ENCODE data around the gene FAM107B.
A peak's percentile ranks its signal among the peaks of the same experiment; 100 is the strongest.

The FAM107B gene

GRCh38 chr10:14572811-14573210, 201.9 kb downstream of the FAM107B start:
- no peak for DNase-seq

GRCh38 chr10:14571866-14572507, 202.7 kb downstream of the FAM107B start:
- DNase-seq = peak; percentile 76 to 90

DNA sequence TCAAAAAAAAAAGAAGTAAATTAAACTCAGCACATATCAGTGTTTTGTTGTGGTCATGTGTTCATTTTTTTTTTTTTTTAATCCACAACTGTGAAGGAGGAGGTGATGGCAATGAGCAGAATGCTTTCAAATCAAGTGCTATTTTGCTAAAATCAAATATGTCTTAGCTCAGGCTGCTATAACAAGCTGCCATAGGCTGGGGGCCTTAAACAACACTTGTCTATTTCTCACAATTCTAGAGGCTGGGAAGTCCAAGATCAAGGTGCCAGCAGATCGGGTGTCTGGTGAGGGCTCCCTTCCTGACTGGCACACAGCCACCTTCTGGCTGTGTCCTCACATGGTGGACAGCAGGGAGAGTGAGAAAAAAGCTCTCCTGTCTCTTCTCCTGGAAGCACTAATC, 203.9 kb downstream of the FAM107B start:
- peak in 1 of 2 donors; percentile 57 for DNase-seq

DNA sequence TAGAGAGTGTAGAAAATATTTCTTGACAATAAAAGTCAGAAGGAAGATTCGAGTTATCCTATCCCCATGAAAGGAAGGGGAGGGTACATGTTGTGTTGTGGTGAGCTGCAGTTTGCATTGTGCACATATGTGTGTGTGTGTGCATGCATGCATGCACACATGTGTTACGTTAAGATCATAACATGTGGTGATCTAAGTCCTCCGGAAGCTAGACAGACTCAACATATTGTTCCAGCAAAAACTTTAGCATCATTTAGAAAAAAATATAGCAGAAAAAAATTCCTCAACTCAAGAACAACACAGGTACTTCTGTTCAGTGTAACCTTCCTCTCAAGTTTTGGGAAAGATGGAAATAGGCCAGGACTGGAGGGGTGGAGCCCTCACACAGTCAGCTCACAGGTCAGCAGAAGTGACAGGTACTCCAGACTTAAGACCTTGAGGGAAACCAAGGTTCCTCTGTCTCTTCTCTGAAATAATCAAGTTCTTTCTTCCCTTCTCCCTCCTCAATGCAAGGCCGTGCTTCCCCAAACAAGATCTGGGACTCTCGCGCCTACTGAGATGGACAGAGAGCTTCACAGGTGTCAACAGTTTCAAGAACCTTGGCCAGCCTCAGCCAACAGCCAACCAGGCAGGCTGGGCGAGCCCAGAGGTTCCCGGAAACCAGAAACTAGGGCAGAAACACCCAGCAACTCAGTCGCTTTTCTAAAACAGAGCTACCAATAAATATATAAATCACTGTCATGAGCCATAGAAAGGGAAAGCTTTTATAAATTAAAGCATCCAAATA, 205.2 kb downstream of the FAM107B start:
- peak; percentile 66 to 74 for DNase-seq

DNA sequence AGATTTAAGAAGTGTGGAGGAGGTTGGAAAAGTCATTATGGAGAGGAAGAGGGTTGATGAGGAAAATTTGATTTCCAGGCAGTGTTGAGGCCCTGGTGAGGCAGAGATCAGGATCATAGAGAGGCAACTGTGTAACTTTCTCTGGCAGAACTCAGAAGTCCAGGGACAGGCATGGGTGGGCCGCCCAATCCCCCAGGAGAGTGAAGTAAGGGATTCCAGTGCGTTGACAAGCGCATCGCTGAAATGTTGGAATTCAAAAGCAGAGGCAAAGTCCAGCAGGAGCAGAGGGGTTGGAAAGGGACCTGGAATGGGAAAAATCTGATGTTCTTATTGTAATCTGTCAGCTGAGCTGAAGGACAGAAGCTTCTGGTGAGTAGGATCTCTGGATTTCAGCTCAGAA, 207.3 kb downstream of the FAM107B start:
- DNase-seq = no peak

GRCh38 chr10:14566498-14566897, 208.2 kb downstream of the FAM107B start:
- no peak for DNase-seq

DNA sequence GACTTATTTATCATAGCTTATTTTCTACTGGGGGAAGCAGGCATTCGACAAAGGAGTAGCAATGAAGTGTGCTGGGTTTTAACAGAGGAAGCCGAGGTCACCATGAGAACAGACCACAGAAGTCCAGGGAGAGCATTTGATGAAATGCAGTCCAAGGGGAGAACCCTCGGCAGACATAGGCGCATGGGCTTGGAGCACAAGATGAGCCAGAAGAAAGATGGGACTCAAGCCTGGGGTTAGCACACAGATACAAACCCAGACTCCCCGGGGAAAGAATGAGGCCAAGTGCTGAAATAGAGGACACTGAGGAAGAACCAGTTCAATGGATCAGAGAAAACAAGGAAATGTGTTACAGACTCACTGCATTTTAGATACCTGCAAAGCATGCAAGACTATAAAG, 209.5 kb downstream of the FAM107B start:
- peak in 1 of 2 donors; percentile 11 for DNase-seq

- peak; percentile 58 to 87 for DNase-seq
These were observed 210.4 kb downstream of the FAM107B start for GRCh38 chr10:14564268-14564744.

DNA sequence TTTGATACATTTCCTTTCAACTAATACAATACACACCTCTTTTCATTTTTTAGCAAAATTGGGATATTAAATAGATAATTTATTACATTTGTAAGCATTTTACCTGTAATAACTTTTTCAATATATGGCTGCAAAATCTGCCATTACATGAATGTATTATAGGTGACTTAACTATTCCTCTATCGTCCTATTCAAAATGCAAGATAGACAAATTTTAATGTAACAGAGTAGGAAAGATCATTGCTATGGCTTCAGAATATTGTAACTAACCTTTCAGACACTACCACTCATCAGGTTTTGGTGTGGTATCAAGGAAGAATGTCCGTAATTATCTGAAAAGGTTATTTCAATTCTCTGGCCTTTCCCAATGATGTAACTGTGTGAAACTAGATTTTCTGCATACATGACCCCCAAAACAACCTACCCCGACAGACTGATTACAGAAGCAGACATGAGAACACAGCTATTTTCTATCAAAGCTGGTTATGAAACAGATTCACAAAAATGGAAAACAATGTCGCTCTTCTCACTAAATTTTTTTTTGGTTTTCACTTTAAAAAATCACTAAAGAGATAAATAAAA, 211.2 kb downstream of the FAM107B start:
- DNase-seq = no peak

DNA sequence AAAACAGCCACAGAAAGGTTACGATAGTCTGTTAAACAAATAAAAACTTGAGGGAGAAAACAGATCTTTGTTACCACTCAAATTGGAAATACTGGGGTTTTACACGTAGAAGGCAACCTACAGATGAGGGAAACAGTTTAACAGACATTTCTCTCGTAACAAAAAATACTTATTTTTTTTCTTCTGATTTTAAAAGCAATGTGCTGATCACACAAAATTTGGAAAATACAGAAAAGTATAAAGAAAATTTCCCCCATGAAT, 211.7 kb downstream of the FAM107B start:
- no peak for DNase-seq

DNA sequence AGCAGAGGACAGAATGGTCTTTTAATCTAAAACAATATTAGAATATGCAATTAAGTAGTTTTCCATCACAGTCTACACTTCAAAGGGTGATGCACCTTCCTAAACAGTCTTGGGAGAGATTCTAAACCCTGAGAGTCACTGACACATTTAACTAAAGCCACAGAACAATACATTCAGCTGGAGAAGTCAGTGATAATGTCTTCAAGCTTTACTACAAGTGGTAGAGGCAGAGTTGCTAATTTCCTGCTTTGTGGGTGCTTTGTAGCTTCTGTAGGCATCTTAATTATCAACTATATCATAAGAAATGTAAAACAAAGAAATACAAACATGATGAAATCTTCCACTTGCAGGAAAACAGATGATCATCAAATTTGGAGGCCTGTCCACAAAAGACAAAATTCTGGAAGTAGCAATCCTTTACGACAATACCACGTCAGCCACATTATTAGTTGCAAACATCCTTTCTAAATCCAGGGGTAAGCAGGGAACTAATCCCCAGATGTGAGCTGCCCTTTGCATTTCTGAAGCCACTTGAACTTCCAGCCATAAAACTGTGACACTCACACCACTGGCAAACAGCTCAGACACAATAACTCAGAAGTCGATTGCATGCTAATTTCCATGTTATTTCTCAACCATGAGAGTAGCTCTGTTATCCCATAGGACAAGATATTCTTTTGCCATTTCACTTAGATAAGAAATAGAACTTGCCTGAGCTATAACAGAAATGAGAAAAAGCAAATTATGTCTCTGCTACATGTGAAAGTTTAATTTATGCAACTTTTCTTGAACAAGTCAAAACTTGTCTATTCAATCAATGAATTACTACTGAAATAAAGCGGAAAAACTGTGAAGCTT, 212.2 kb downstream of the FAM107B start:
- DNase-seq = peak in 1 of 2 donors; percentile 57

DNA sequence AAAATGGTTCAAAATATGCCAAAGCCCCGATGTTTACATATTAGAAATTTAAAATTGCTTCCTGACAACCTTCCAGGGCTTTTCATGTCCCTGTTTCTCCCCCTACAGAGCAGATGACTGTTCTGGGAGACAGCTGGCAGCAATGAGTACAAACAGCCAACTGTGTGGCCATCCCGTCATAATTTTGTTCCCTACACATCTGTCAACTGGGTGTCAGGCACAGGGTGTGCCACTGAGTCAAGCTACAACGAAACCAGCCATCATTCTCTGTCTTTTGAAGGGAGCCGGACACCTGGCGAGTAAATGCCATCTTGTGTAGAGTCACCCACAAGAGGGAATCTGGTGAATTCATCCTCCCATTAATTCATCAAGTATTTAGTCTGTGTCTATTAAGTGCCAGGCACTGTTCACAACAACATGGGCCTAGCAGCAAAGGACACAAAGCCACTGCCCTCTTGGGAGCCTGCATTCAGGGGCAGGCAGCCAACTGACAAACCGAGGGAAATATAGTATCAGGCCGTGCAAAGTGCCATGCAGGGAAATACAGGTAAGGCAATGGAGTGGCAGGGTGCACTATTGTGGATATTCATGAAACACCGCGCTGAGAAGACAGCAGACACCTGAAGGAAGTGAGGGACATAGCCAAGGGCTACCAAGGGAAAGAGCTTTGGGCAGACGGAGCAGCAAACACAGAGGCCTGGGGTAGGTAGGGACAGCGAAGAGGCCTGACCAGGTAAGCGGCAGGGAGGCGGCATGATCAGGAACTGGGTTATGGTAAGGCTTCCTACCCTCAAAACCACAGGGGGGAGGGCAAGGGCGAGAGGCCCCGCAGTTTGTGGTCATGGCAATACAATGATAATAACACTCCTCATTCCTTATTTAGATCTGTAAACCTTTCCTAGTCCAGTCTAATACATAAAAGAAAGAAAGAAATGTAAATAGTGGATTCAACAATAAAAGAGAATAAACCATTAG, 213.6 kb downstream of the FAM107B start:
- peak; percentile 66 to 75 for DNase-seq

- peak; percentile 76 to 80 for DNase-seq
These were observed 214.4 kb downstream of the FAM107B start for GRCh38 chr10:14560274-14560673.

- DNase-seq = no peak
These were observed 216.7 kb downstream of the FAM107B start for GRCh38 chr10:14558025-14558424.

- DNase-seq = no peak
These were observed 217.1 kb downstream of the FAM107B start for GRCh38 chr10:14557567-14557966.

- peak; percentile 64 to 75 for DNase-seq
These were observed 218.3 kb downstream of the FAM107B start for GRCh38 chr10:14556285-14556956.

- DNase-seq = no peak
These were observed 218.9 kb downstream of the FAM107B start for GRCh38 chr10:14555807-14556206.

- peak in 1 of 2 donors; percentile 59 for DNase-seq
These were observed 220.0 kb downstream of the FAM107B start for GRCh38 chr10:14554491-14555205.

- DNase-seq = no peak
These were observed 220.6 kb downstream of the FAM107B start for GRCh38 chr10:14554091-14554490.

- no peak for DNase-seq
These were observed 221.2 kb downstream of the FAM107B start for GRCh38 chr10:14553448-14553847.

DNA sequence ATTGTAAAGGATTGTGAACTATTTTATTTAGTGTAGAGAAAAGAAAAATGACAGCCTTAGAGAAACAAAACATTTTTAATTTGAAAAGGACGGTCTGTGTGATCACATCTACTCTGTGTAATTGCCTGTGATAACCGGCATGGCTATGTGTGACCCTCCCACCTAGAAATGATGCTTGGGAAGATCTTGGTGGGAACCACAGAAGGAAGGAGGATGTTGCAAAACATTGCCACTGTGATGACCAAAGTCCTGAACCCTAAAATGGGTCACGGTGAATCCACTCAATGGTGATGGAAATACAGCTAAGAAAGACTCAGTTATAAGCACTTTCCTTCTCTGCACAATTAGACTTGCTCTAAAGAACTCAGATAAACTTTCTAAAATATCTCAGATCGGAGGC, 222.7 kb downstream of the FAM107B start:
- no peak for DNase-seq
